22Rv1 (cell line): ENCODE results near the gene IFT20.

Source experiments
- H3K27ac ChIP-seq: fragments of 450-650 bp; 2 replicates; pipeline ENCODE4 v1.5.1; 2017
- CTCF ChIP-seq: fragments of 450-650 bp; IDR thresholded peaks from 2 replicates; pipeline ENCODE4 v1.5.1; 2017; ENCODE audit warnings: mild to moderate bottlenecking
- ZFX ChIP-seq: fragments of 450-650 bp; IDR thresholded peaks from 2 replicates; pipeline ENCODE4 v1.6.1; 2017; ENCODE audit warnings: antibody characterized with exemption, borderline replicate concordance

The IFT20 gene

GRCh38 chr17:28324781-28325180 is 10.5 kb downstream of the IFT20 start:
- TF ChIP-seq CTCF = no peak
- no peak for TF ChIP-seq ZFX
- peak overlapping the region; percentile 18; the same call in 1 of the 2 replicates for H3K27ac ChIP-seq

- H3K27ac ChIP-seq = peak overlapping the region; percentile 18; the same call in 1 of the 2 replicates
- TF ChIP-seq CTCF (no peak), ZFX (no peak)
Observed at GRCh38 chr17:28324267-28324745, 11.0 kb downstream of the IFT20 start.

- H3K27ac ChIP-seq = peak overlapping the region; percentile 85
- no peak for TF ChIP-seq ZFX
Observed at GRCh38 chr17:28320215-28321061, 14.8 kb downstream of the IFT20 start.

GRCh38 chr17:28319598-28319935 is 15.7 kb downstream of the IFT20 start:
- H3K27ac ChIP-seq = peak overlapping the region; percentile 85

GRCh38 chr17:28318759-28319597 is 16.3 kb downstream of the IFT20 start, which contains the start of gene TMEM97:
Gene TMEM97, plus strand, starts transcription at chr17:28319200. Its CDS starts 40 bp downstream, at chr17:28319240.
- TF ChIP-seq CTCF (no peak), ZFX (no peak)
- H3K27ac ChIP-seq = peak within 1 kb of the TSS; percentile 85

More at GRCh38 chr17:28319598-28319935, 15.7 kb downstream of the IFT20 start:
- no peak for TF ChIP-seq ZFX
- no peak for TF ChIP-seq CTCF

- TF ChIP-seq ZFX (no peak), CTCF (no peak)
- peak overlapping the region; percentile 85 for H3K27ac ChIP-seq
Observed at GRCh38 chr17:28317966-28318758, 17.1 kb downstream of the IFT20 start.
